Activated CD4-positive, alpha-beta T cell treated with anti-CD3 and anti-CD28 coated beads for 1 hour (primary cell): ENCODE results near the gene APOBEC2.

Experiments
- DNase-seq: peaks from one replicate; pipeline ENCODE4 v3.0.0-alpha.2; 2020

The APOBEC2 gene

DNA sequence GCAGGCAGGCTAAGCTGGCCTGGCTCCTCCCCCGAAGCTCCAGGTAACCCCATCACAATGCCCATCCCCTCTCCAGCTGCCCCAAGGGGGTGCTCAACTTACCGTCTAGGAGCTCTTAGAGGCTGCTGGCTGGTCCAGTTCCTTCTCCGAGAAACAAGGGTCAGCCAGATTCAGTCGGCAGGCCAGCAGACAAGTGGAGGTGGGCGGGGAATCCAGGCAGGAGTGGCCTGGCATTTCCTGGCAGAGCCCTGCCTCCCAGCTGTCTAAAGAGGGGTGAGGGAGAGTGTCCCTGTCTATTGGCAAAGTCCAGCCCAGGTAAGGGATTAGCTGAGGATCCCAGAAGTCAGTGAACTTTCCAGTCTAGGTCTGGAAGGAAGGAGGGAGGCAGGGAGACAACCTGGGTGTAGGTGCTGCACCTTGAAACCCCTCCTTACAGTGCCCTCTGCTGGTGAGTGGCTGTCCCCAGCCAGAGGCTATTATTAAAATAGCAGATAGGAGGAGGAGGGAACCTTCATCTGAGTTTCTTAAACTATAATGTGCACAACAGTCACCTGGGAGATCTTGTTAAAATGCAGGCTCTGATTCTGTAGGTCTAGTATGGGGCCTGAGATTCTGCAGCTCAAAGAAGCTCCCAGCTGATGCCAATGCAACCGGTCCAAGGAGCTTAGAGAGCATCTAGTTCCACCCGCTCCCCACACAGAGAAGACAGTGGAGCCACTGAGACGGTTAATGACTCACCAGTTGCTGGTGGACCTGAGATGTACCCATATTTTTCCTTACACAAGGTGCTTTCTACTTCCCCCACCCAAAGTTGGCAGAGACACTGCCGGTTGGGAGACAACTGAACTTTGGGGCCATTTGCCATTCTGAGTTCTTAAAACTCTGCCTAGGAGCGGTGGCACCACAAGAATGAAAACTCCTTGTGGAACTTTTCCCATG lies 13.7 kb upstream of the APOBEC2 start, which contains the start of gene UNC5CL:
UNC5CL (minus strand) TSS at position 162 of the 939 bp plus-strand sequence. CDS start 4,147 bp downstream, outside the sequence.
- DNase-seq: peak; percentile 27

DNA sequence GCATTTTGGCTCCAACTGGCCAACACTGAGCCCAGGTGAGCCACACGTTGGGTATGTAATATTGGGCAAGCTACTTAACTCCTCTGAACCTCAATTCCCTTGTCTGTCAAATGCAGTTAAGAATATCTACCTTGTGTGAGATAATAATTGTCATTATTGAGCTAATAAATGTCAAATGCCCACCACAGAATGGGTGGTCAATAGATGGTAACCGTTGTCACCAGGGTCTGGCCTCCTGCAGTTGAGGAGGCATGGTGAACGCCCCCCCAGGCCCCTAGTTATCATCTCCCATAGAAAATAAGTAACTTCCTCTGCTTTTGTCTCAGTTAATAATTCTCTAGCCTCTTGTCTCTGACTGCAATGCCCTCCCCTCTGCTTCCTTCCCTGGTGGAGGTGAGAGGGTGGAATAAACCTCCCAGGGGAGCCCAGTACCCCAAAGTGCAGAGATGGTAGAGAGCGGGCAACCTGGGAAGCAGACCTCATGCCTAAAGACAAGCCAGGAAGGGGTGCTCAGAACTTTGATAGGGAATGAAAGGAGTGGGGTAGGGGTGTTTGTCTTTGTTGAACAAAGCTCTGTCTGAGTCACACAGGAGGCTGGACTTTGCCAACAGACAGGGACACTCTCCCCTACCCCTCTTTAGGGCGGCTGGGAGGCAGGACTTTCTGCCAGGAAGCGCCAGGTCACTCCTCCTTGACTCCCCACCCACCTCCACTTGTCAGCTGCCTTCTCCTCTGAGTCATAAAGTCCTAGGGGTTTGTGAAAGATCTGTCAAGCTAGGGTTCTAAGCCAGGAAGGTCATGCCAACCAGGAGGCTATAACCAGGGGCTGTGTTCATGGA lies 12.7 kb upstream of the APOBEC2 start:
- DNase-seq: no peak

DNA sequence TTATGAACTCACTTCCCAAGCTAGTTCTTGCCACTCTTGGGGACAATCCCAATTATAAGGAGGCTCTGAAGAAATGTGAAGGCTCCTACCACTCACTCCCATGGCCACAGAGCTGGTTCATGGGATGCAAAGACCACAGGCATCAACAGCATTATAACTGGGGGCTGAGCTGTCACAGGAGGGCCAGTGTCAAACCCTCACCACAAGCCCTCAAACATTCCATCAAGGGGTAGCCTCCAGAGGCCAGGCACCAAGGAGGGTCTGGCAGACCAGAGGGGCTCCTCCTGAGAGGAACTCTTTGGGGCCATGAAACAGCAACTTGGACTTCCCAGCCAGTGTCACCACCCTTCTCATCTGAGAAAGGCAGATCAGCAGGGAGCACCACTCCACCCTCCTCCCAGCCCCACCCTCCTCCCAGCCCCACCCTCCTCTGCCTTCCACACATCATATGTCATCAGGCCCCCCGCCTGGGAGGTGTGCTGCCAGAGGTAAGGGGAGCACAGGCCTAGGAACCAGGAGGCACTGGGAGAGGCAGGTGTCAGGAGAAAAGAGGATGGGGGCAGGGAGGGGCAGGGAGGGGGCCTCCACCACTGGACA lies 12.0 kb upstream of the APOBEC2 start:
- DNase-seq: no peak

DNA sequence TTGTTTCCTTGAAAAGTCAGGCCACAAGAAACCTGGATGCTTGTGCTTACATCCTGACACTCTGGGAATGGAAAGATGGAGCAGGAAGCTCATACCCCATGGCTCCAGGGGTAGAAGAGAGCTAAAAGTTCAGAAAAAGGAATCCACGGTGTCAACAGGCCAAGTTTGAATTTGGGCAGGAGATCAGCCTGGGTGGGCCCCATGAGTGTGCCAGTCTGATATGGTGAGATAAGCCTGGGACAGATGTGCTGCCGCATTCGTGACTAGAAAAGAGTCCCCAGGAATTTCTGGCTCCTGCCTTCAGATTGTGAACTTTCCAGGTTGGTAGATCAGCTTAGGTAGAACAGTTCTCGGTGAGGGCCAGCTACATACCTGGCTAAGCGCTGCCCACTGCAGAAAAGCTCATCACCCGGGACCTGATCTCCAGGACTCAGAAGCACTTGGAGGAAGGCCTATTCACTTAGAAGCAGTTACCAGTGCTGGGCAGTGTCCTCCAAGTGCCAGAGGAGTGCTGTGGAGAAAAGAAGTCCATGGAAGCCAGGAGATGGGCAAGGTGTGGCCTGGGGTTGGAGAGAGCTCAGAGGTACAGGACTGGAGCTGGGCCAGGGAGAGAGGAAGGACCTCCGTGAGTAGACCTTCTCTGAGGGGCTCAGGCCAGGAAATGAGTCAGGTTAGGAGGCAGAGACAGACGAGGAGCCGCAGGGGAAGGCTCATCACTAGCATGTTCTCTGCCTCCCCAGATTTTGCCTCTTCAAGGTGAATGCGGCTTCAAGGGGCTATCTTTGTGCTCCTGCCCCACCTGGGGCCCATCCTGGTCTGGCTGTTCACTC lies 10.6 kb upstream of the APOBEC2 start, which contains the start of gene TSPO2:
TSPO2 (plus strand) TSS at position 242 of the 830 bp plus-strand sequence; CDS start at position 761, 519 bp downstream.
- DNase-seq: no peak

DNA sequence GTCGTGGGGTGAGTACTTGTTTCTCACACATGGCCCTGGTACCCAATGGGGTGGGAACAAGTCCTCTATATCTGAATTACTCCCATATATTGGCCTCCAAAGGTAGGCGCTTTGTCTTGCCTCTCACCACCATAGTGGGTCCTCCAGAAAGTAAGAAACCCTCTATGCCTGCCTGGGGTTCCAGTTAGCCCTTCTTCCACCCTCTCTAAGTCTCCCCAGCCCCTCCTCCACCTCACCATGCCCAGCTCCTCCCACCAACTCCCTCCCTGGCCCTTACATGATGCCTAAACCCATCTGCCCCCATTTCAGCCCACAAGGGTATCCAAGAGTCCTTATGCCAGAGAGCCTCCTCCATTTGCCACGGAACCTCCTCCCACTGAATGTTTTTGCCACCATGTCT lies 9.9 kb upstream of the APOBEC2 start:
- DNase-seq: no peak

DNA sequence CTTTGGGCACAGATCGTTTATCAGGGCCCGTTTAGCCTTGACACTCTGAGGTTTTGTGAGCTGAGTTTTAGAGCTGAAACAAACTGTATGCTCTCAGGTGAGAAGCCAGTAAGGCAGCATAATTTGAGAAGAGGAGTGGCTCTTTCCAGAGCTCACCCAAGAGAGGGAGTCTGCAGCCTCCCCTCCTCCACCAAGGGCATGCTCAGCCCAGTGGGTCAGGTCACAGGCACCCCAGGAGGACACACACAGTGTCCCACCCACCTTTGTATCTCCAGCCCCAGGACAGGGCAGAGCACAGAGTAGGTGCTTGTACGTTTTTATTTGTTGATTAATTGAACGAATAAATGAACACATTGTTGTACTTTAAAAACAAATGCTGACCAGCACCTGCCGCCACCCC lies 7.3 kb upstream of the APOBEC2 start:
- no peak for DNase-seq

DNA sequence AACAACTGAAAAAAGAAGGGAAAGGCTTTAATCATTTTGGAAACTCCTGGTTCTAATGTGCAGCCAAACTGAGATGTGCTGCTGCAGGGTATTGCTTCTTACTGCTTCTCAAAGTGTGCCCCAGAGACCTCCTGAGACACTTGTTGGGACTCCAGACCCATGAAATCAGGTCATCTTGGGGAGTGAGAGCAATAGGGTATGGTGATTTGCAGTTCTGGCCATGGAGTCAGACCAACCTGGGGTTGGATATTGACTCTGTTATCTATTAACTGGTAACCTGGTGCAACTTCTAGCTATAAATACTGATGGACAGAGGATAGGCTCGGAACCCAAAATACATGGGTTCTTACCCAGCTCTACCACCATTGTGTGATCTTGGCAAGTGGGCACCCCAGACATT lies 6.9 kb upstream of the APOBEC2 start:
- DNase-seq: no peak

DNA sequence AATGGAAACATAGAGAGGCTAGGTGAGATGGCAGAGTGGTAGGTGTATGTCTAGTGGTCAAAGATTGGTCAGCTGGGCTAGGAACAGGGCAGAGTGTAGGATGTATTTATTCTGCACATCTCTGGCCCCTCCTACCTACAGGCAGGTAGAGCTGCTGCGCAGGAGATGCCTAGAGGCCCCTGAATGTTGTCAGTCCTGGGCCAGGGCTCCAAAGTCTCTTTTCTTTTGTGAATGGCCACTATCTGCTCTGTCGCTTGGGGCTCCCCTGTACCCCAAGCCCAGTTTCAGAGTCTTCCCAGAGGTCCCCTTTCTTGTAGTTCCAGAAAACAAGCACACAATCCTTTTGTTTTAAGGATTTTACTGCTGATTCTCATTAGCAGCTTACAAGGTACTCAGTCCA lies 5.7 kb upstream of the APOBEC2 start:
- DNase-seq: no peak

DNA sequence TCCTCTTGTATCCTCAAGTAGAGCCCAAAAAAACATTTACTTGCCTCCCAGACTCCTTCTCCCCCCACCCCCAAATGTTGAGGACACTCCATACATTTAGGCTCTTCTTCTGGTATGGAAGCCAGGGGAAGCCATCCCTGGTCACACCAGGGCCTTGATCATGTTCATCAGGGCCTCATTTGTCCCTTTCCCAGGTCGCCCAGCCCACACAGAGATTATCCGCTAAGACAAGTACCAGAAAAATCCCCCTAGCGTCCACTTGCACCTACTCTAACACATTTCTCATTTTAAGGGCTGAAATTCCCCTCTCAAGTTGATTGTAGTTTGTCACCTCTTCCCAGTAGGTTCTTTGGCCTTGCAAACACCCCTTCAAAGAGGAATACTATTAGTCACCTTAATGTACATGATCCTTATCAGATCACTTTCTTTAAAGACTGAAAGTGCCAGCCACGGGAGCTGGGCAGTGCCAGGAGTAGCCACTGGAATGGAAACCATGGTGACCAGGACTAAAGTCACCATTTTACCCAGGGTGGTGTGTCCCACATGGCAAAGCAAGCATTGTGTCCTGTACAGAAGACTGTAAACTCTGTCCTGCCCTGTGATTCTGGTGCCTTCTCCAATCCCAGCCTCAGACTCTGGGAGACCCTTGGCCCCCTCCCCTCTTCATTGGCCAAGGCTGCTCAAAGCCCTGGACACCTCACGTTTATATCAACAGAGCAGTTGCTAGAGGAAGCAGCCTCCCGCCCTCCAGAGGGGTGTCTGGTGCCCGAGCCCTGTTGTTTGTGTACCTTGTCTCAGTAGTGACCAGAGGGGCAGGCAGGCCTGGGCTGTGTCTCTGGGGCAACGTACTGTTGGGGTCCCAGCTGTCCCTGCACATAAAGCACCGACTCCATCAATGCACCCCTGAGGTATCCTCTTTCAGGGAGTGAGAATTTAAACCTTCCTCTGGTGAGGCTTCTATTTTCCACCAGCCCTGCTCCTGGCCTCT lies 5.0 kb upstream of the APOBEC2 start:
- DNase-seq: no peak

DNA sequence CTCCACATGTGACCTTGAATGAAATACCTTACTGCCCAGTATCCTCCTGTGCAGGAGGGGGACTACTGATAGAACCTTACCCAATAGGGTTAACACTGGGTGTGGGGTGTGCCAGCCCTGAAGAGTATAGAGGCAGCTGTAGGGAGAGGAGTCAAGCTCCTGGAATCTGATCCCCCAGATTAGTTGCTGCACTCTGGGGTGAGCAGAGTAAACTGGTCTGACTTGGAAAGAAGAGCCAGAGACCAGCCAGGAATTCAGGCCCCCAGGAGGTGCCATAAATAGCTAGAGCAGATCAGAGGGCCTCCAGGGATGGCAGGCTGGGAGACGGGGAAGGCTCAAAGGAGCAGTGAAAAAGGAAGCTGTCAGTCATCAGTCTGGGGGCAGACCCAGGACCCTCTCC lies 3.5 kb upstream of the APOBEC2 start:
- no peak for DNase-seq

DNA sequence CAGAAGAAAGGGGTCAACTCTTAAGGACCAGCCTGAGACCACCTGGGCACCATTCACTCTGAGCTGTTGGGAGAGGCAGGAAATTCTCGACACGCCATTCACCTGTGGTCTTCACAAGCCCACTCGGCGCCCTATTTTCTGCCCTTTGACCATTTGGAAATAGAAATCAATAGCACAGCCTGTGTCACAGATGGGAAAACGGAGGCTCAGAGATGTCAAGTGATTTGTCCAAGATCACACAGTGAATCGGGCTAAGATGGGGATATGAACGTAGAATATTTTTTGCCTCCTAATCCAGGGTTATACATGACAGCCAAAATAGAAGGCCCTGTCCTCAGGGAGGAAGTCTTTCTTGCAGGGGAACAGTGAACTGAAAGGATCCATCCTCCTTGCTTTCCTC lies 3.0 kb upstream of the APOBEC2 start:
- DNase-seq: no peak

DNA sequence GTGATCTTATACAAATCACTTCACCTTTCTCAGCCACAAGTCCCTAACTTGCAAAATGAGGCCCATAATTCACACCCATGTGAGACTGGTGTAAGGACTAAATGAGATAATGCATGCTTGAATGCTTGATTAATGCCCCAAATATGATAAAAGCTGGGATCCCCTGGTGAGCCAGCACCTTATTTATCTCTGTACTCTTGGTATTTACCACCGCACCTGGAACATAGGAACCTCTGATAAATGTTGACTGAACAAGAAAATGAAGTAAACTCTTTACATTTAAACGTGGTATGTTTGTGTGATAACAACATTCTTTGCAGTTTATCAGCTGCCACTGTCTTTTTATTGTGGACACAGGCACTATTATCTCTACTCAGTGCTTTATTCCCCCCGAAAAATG lies 2.5 kb upstream of the APOBEC2 start:
- no peak for DNase-seq

DNA sequence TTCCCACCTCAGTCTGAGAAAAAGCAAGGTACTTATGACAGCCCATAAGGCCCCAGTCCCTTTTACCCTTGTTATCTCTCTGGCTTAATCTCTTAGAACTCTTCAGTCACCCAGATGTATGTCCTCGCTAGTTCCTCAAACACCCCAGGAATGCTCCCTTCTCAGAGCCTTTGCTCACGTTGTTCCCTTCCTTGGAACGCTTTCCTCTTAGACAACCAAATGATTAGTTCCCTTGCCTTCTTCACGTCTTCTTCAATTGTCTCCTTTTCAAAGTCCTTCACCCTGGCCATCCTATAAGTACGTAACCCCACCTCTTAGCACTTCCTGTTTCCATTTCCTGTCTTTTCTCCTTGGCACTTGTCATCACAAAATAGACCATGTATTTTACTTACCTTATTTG lies 1.1 kb upstream of the APOBEC2 start:
- no peak for DNase-seq

DNA sequence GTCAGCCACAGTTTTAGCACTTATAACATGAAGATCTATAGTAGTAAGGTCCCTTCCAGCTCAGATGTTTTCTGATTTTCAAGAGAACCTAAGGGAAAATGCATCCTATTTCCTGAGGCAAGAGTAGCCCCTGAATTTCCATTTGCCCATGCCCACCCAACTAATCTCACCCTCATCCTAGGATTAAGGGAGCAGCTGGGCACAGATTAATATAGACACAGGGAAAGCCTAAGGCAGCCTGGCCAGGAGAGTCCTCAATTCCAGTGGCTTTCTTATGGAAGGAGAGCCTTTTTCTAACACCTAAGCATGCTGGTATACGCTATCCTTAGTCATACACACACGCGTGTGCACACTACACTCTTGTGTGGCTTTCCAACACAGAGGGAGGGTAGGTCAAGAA lies 1.5 kb downstream of the APOBEC2 start:
- no peak for DNase-seq

DNA sequence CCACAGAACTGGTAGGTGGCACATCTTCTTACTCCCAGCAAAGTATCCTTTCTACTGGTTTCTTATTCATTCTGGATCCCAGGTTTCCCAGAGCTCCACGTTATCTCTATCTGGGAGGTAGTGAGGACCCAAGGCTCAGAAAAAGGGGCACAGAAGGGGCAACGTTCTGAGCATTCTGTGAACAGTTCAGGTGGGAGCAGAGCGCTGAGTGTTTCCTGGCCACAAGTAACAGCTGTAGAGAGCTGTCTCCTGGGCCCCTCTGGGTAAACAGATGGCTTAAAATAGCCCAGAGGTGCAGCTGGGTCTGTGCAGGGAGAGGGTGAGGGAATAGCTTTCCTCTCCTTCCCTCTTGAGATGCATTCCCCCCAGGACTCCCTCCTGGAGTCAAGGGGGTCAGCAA lies 2.1 kb downstream of the APOBEC2 start:
- DNase-seq: no peak

DNA sequence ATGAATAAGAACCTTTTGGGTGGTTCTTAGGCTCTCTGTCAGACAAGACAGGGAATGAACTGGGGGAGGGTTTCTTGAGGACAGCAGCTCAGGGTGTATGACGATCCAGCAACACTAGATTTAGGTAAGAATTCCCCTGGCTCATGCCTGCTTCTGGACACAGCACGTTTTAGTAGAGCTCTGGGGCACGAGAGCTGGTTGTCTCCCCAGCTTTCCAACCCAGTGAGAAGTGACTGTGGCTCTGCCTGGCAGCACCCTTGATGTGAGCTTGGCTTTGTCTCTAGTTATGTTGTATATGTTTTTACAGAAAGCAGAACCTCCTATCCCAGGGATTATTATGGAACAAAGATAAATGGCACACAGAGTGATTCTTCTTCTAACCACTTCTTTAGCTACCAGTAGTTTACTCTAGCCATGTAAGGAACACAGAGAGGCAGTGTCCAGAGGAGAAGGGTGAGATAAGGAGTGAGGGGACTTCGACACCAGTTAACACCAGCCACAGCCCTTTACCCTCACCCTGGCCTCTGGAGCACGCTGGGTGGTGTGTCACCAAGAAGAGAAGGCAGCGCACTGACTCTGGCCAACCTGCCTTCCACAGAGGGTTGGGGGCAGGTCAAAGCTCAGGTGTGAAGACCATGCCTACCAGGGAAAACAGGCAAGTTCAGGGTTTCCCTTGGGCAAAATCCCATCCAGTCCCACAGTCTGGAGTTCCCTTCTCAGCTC lies 3.9 kb downstream of the APOBEC2 start:
- DNase-seq: no peak

DNA sequence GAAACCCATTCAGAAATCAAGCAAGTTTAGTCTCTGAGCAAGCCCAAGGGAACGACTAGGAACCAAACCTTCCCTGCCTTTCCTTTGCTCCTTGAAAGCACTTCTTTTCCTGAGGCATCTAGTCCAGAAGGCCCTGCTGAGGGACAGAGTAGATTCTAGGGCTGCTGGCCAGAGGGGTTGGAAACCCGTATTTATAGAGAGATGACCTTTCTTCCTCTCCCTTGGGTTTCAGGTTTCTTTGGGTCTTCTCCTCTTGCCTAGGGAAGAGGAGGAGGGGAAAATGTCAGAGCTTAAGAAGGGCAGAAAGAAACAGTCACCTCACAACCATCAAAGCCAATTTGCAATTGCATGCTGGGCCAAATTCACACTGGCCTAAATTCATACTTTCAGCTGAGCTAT lies 5.8 kb downstream of the APOBEC2 start:
- DNase-seq: no peak

DNA sequence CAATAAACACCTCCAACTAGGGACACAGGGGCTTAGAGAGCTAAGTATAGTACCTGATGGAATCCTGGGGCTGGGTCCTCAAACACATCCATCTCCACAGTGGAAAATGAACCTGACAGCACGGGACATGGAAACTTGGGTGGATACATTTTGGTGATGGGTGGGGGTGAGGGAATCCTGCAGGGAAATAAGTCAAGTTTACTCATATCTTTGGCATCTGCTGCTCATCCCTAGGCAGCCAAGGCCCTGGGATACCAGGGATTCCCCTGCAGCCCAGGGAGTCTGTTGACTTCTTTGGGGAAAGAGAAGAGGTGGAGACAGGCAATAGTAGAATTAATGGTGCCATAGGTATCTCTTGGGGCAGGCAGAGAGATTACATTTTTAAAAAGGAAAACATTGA lies 6.6 kb downstream of the APOBEC2 start:
- no peak for DNase-seq

DNA sequence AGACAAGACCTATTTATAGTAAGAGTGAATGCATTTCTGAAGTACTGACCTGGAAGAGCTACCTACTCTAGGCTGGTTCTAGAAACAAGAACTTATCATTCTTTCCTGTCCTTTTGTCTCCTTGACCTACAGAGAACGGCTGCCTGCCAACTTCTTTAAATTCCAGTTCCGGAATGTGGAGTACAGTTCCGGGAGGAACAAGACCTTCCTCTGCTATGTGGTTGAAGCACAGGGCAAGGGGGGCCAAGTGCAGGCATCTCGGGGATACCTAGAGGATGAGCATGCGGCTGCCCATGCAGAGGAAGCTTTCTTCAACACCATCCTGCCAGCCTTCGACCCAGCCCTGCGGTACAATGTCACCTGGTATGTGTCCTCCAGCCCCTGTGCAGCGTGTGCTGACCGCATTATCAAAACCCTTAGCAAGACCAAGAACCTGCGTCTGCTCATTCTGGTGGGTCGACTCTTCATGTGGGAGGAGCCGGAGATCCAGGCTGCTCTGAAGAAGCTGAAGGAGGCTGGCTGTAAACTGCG lies 8.3 kb downstream of the APOBEC2 start:
- DNase-seq: no peak

DNA sequence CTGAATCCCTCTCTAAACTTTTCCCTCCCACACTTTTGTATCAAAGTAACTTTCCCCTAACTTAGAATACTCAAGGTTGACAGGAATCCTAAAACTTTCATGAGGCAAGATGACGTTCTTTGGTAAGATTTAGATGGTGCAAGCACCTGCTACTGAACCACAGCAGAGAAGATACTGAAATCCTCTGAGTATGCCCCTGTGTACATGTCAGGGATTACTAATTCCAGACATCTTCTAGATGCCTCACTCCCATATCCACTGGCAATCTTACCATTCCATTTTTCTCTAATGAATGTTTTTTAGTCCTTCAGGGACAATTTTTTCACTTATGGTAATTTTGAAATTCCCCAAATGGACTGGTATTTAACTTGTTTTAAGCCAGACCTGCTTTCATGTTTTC lies 9.1 kb downstream of the APOBEC2 start:
- no peak for DNase-seq
